GM10847 (cell line): ENCODE data around the gene KAZN.

ENCODE experiments used
- POLR2A ChIP-seq: IDR thresholded peaks from 2 replicates; pipeline ENCODE4 v1.6.1; 2011; ENCODE audit not compliant: insufficient read length; ENCODE audit errors: extremely low read depth

Gene KAZN

DNA sequence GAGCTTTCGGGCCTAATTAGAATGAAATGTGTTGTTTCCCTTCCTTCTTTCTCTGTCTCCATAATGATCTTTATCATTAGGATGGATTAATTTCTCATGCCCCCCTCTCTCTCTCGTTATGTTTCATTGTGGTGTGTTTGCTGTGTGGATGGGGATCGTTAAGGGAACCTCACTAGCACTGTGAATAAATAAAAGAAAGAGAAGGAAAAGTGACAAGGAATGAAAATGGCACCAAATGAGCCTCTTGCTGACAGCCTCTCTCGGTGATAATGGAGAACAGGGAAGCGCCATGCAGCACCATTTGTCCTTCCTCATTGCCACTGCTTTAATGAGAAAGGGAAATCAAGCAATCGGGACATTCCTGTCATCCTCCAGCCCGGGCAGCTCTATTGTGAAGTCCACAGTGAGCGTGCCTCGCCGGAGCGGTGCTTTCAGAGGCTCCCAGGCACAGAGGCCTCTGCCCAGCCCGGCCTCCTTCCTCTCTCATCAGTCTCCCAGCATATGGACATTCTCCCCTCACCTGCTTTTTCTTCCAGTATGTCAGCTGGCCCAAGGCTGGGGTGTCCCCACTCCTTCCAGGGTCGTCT lies 289.4 kb downstream of the KAZN start:
- TF ChIP-seq POLR2A, result no peak

DNA sequence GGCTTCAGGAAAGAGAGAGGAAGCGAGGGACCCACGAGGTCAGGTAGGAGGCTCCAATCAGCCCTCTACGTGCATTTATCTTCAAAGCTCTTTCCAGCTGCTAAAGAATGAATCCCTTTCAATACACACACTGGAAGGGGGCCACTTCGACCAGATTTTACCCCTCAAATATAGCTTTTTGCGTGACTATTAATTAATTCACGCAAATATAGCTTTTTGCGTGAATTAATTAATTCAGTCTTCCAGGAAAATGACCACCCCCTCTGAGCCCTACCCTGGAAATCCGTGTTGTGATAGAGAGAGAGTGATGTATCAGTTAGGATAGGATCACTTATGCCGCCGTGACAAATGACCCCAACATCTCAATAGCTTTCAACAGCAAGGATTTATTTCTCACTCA lies 289.9 kb downstream of the KAZN start:
- TF ChIP-seq POLR2A, result no peak

DNA sequence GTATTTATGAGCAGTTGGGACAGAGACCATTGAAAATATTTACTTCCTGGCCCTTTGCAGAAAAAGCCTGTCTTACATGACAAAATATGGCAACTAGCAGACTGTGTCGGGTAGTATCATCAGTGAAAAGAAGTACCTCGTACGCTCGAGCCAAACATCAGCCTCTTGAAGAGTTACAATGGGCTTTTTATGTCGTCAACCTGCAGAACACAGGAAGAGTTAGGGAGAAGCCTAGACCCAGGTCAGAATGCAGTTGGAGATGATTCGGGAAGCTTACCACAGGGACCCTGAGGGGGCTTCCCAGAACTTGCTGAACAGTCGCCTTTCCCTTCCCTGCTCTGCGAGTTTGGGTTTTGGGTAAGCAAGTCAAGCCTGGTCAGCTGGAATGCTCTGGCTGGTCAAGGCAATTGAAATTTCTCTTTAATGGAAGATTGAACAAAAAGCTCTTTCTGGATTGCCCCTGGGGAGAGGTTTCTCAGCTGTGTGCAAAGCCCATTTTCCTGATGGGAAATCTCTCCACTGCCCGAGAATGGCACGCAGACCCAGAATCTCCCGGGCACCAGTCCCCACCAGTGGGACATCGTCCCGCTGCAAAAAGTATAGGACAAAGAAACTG lies 291.4 kb downstream of the KAZN start:
- no peak for TF ChIP-seq POLR2A

DNA sequence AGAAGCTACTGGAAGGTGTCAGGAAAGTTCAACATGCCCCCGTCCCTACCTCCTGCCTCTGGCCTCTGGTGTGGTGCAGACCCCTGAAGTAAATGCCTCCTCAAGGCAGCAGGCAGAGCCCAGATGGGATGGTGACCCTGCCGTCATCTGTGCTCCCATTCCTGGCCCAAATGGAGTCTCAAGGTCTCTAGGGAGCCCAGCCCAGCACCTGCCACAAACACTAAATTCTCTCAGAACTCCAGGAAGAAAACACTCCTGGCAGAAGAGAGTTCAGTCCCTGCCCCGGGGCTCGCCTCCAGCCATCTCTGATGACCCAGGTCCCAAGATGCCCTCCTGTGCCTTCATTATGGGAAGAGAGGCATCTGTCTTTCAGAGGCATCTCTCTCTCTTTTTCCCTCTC lies 293.5 kb downstream of the KAZN start:
- TF ChIP-seq POLR2A, result no peak

DNA sequence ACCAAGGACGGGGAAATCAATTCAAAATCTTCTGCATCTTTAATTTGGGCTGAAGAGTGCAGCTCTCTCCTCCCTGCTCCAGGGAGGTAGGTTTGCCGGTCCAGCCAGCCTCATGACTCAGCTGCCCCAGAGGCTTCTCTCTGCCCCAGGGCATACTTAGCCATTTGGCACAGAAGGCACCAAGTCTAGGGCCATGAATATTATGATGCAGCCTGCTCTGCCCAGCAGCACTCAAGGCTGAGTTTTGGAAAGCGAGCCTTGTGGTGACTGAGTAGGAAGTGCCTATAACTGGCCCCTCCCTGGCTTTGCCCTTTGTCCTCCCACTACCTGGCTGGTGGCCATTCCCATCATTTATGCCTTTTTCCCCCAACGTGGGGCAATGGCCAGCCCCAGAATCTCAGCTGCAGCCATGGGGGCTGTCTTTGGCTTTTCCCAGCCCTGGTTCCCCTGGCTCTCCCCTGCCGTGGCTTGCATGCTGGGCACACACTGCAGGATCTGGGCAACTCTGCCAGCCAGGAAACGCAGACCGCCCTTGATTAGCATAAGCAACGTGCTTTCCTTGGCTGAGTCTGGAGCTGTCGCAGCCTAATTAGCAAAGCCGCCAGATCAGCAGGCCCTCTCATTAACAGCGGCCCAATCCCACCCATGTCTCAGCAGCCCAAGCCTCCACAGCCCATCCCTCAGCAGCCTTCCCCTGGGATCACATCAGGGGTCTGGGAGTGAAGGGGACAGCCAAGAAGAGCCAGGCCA lies 296.5 kb downstream of the KAZN start:
- TF ChIP-seq POLR2A, result no peak

DNA sequence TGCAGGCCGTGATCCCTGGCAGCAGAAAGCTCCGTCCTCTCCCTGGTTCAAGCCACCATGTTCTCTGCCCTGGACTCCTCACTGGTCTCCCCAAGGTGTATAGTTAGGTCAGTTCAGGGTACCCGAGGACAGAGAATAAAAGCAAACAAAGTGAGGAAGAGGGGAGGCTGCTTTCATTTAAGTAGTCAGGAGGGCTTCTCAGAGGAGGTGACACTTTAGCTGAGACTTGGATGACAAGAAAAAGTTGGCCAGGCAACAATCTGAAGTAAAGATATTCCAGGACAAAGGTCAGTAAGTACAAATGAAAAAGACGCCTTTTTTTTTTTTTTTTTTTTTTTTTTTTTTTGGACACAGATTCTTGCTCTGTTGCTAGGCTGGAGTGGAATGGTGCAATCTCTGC lies 297.2 kb downstream of the KAZN start:
- TF ChIP-seq POLR2A, result no peak

DNA sequence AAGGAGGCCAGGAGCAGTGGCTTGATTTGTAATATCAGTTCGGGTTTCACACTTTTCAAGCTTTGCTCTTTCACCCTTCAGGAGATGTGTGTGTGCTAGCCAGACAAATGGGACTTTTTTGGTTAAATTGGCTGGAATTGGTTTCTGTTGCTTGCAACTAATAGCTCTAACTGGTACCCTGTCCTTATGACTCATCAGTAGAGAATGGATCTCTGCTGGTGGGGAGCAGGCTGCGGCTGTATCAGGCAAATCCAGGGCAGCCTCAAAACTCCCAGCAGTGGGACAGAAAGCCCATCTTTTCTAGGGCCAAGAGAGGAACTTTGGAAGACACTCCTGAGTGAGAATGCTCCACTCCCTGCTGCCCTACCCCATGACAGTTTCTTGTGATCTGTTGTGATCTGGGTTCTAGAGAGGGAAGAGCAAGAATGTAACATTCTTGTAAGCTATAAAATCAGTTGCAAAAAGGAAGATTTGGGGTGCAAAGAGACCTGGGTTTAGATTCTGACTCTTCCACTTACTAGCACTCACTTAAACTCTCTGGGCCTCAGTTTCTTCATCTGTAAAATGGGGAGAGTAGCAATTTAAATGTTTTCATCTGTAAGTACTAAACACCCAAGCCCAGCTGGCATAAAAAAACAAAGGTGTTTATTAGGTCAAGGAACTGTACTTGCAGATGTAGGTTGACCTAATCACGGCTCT lies 298.0 kb downstream of the KAZN start:
- no peak for TF ChIP-seq POLR2A

DNA sequence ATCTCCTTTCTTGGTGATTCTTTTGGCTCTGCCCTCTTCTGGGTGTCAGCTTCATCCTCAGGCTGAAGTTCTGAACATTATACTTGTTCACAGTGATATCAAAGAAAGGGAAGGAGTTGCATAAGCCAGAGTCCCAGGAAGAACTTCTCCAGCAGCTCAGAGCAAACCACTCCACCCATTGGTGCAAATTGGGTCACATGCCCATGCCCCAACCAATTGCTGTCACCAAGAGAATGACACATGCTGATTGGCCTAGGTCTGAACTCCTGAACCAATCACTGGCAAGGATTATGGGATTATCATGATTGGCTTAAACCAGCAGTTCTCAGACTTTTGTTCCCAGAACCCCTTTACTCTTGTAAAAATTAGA lies 298.6 kb downstream of the KAZN start:
- TF ChIP-seq POLR2A, result no peak

DNA sequence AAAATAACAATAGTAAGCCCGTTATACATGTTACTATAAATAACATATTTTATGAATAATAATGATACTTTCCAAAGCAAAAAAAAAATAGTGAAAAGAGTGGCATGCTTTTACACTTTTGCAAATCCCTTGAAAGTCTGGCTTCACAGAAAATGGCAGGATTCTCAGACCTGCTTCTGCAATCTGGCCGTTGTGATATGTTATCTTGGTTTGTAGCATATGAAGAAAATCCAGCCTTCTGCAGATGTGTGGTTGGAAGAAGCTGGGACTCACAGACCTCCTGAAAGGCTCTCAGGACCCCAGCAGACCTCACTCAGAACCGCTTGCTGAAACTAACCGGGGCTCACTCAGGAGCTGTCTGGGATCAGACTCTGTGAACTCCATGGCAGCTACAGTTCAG lies 299.1 kb downstream of the KAZN start:
- no peak for TF ChIP-seq POLR2A

DNA sequence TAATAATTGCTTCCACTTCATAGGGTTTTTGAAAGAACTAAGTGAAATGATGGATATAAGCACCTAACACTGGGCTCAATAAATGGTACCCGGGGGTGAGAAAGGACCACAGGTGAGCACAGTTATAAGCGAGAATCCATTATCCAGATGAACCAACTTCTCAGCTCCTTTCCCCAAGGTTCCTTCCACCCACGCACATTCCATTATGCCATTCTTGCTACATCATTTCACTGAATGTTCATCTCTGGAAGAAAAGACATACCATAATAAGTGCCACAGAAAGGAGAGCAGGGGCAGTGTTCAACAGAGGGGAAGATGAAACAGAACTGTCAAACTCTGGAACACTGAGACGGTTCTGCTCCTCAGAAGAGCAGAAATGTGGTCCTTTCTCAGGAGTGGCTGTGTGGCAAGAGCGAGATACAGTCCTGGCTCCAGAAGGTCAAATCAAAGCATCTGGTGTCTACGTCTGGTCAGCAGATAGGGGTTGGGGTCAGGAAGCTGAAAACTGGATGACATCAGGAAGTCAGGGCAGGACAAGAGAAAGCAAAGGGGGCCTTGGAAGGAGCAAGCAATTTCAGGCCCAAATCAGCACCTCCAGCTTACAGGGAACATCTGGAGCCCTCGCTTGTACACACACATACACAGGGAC lies 299.6 kb downstream of the KAZN start:
- no peak for TF ChIP-seq POLR2A

DNA sequence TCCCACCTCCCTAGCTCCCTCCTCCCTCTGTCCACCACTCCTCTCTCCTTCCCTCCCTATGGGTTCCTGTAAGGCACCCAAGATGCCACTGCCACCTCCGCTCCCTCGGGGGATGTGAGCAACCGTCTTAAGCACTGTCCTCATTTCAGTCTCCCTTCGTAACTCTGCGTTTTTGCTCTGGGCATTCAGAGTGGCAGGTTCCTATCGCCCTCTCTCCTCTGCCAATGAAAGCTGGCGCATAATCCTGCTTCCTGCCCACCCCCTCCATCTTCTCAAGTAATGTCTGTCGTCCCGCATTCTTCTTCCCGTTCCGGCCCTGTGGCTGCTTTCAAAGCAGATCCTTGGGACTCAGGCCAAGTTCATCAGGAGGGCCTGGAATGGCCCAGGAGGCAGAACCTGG lies 301.2 kb downstream of the KAZN start:
- no peak for TF ChIP-seq POLR2A

DNA sequence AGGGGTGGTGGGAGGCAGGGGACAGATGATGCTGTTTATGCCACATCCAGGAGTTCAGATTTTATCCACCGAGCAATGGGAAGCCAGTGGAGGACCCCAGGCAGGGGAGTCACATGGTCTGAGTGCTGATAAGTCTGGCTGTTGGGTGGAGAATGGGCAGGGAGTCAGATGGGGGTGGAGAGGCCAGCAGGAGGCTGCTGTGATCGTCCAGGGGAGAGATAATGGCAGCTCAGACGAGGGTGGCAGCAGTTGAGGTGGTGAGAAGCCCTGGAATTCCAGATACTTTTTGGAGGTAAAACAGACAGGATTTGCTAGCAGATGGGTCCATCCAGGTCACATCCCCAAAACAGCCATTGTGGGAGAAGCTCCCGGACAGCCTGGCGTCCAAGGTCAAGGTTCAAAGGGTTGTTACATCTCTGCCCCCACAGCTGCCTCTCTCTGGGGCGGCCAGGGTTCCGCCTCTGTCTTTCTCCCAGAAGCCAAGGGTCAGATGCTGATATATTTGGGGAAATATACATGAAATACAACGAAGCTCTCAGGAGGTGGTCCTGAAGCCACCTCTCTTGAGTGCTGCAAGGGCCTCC lies 303.0 kb downstream of the KAZN start:
- no peak for TF ChIP-seq POLR2A

DNA sequence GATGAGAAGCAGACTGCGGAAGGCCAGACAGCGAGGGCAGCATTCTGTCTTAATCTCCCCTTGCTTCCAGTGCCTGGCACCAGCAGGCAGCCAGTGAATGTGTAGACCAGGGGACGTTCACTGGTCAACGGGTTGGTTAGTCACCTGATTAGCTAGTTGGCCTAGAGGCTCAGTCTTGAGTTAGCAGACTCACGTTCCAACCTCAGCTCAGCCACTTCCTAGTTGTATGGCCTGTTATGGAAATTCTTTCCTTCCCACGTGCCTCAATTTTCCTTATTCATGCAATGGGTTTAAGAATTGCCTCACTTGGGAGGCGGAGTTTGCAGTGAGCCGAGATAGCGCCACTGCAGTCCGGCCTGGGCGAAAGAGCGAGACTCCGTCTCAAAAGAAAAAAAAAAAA lies 305.4 kb downstream of the KAZN start:
- TF ChIP-seq POLR2A, result no peak

DNA sequence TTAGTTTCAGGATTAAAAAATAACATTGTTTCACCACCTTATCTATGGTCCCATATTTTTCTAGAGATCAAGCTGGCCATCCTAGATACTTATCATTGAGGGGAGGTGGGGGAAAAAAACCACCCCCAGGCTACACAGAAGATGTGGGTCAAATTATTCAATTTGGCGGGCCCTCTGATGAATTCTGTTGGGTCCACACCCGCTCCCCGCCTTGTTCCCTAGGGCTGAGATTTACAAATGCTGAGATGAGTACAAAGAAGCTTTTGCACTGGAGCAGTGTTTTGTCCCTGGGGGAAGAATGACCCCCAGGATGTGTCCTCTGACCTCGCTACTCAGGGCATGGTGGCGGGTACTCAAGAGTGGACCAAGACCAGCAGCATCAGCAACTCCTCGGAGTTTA lies 308.2 kb downstream of the KAZN start:
- no peak for TF ChIP-seq POLR2A

DNA sequence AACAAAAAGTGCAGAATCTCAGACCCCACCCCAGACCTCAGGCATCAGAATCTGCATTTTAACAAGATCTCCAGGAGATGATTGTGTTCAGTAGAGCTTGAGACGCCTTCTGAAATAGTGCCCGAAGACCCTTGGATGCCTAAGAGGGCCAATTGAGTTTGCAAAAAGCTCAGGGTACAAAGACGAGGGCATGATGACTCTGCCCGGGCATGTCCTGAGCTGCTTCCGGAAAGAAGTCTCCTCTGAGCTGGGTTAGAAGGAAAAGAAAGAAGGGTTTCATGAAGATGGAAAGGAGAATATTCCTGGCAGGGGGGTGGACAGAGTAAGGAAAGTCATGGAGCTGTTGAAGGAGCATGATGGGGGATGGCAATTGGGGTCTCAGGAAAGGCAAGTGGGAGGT lies 308.9 kb downstream of the KAZN start:
- no peak for TF ChIP-seq POLR2A
